ENCODE measurements around the gene COX7A1.

- no peak for TF ChIP-seq CTCF (IDR thresholded peaks at IDR 0.05)
- no peak for TF ChIP-seq POLR2A (IDR thresholded peaks at IDR 0.05)
Observed at GRCh38 chr19:36182612-36183244, 30.5 kb upstream of the COX7A1 start.

Measured in heart left ventricle (tissue), 13 donors.